Superior temporal gyrus (tissue), 1 donor: ENCODE measurements around the gene HKDC1.
A peak's percentile ranks its signal among the peaks of the same experiment; 100 is the strongest.
"Not testable (repeated sequence)": the region's sequence is repeated elsewhere in the genome, so short reads cannot be mapped to it uniquely, and the experiment has no call there.

Source experiments
- DNase-seq: peaks from one replicate; pipeline ENCODE4 v3.0.0-alpha.2; 2016; ENCODE audit errors: extremely low spot score

The HKDC1 gene, protein sequence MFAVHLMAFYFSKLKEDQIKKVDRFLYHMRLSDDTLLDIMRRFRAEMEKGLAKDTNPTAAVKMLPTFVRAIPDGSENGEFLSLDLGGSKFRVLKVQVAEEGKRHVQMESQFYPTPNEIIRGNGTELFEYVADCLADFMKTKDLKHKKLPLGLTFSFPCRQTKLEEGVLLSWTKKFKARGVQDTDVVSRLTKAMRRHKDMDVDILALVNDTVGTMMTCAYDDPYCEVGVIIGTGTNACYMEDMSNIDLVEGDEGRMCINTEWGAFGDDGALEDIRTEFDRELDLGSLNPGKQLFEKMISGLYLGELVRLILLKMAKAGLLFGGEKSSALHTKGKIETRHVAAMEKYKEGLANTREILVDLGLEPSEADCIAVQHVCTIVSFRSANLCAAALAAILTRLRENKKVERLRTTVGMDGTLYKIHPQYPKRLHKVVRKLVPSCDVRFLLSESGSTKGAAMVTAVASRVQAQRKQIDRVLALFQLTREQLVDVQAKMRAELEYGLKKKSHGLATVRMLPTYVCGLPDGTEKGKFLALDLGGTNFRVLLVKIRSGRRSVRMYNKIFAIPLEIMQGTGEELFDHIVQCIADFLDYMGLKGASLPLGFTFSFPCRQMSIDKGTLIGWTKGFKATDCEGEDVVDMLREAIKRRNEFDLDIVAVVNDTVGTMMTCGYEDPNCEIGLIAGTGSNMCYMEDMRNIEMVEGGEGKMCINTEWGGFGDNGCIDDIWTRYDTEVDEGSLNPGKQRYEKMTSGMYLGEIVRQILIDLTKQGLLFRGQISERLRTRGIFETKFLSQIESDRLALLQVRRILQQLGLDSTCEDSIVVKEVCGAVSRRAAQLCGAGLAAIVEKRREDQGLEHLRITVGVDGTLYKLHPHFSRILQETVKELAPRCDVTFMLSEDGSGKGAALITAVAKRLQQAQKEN

DNA sequence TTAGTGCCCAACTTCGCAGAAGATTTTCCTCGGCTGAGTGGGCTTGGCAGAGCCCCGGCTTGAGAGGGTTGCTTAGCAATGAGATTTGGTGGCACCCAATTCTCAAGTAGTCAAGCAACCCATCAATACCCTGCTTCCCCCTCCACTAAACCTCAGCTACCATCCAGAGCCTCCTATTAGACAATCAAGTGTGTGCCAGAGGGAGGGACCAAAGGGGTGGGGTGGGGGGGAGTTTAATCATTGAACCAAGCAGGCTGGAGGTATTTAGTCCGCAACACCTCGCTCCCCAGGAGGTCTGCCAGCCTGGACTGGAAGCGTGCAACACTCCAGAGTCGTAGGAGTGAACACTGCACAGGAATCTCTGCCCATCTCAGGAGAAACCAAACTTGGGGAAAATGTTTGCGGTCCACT, at the start of gene HKDC1:
Gene HKDC1, plus strand, starts transcription at position 292 of the 411 bp plus-strand sequence. Its CDS starts 104 bp downstream, at position 396.
- DNase-seq = no peak

DNA sequence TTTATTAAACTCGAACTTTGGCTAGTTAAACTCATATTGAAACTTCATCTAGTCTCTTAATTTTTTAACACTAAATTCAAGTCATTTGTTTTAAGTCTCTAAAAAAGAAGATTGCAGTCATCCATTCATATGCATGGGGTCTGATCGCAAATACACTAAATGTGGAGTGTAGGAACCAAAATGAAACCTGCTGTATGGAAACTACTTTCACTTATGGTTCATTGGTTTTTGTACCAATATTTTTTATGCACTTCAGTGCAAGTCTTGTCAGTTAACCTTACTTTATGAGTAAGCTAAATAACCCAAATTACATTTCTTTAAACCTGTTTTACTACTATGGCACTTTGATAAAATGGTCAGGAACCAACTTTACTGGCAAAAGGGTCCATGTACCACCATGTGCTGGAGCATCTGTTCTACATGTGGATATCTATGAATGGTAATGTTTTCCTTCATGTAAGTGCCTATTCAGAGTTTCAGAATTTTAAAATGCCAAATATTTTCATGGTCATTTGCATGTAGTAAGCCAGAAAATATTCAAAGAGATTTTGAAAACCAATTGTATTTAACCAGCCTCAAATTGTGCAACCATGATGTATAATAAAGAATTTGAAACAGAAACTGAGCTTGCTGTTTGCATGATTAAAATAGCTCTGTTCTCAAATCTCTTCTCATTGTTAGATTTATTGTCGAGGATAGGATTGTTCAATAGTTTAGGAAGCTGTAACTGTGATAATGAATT, 47.7 kb upstream of the HKDC1 start:
- DNase-seq = no peak

DNA sequence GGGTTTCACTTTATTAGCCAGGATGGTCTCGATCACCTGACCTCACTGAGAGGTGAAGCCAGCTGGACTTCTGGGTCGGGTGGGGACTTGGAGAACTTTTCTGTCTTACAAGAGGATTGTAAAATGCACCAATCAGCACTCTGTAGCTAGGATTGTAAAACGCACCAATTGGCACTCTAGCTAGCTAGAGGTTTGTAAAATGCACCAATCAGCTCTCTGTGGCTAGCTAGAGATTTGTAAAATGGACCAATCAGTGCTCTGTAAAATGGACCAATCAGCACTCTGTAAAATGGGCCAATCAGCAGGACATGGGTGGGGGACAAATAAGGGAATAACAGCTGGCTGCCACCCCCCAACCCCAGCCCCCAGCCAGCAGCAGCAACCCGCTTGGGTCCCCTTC, 44.8 kb upstream of the HKDC1 start:
- not testable (repeated sequence) for DNase-seq

DNA sequence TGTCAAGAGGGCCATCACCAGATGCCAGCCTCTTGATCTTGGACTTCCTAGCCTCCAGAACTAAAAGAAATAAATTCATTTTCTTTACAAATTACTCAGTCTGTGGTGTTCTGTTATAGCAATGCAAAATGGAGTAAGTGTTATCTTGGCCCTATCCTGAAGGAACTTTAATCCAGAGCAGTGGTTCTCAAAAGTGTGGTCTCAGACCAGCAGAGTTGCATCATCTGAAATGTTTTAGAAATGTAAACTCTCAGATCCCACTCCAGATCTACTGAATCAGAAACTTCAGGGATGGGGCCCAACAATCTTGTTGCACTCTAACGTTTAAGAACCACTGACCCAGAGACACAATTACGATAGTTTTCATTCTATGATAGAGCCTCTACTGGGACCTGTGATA, 43.3 kb upstream of the HKDC1 start:
- no peak for DNase-seq

GRCh38 chr10:69179089-69179742, 40.9 kb upstream of the HKDC1 start:
- DNase-seq = no peak

- DNase-seq = peak; percentile 99
These were observed 40.2 kb upstream of the HKDC1 start, which contains the start of gene SUPV3L1 for GRCh38 chr10:69179743-69180524. TSS of gene SUPV3L1 (plus strand) at chr10:69180234. CDS start at chr10:69180292, 58 bp downstream.

GRCh38 chr10:69180525-69181204, 39.5 kb upstream of the HKDC1 start:
- no peak for DNase-seq

DNA sequence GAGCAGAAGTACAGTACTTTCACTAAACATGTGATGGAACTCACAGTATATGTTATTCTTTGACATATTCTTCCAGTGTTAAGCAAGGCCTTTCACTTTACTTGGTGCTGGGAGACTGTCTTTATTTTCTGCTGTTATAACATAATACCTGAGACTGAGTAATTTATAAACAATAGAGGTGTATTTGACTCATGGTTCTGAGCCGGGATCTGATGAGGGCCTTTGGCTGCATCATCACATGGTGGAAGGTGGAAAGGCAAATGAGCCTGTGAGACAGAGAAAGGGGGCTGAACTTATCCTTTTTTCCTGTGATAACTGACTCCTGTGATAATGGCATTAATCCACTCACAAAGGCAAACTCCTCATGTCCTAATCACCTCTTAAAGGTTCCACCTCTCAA, 38.7 kb upstream of the HKDC1 start:
- no peak for DNase-seq

DNA sequence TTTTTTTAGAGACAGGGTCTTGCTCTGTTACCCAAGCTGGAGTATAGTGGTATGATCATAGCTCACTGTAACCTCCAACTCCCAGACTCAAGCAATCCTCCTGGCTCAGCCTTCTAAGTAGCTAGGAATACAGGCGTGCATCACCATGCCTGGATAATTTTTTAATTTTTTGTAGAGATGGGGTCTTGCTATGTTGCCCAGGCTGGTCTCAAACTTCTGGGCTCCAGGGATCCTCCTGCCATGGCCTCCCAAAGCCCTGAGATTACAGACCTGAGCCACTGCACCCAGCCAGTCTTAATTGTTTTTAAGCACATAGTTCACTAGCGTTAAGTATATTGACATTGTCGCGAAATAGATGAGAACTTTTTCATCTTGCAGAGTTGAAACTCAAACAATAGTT, 38.1 kb upstream of the HKDC1 start:
- DNase-seq = no peak

GRCh38 chr10:69186524-69186923, 33.6 kb upstream of the HKDC1 start:
- DNase-seq = no peak

GRCh38 chr10:69201045-69201444, 19.1 kb upstream of the HKDC1 start:
- no peak for DNase-seq

GRCh38 chr10:69202332-69202731, 17.8 kb upstream of the HKDC1 start:
- DNase-seq = no peak

DNA sequence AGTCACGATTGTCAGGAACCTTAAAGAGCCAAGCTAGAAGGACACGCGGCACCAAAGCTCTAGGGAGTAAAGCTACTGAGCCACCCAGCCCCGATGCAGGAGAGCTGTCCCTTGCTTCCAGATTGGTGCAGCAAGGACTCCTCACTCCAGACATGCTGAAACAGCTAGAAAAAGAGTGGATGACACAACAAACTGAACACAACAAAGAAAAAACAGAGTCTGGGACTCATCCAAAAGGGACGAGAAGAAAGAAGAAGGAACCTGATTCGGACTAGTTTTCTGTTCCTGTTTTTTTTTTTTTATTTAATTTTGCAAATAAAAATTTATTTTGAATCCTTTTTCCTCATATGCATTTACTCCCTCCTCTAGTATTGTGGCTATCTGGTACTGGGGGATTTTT, 11.4 kb upstream of the HKDC1 start:
- DNase-seq = no peak

- DNase-seq = no peak
These were observed 10.2 kb upstream of the HKDC1 start for GRCh38 chr10:69209787-69210484.

- no peak for DNase-seq
These were observed 9.0 kb upstream of the HKDC1 start for GRCh38 chr10:69211104-69211503.

DNA sequence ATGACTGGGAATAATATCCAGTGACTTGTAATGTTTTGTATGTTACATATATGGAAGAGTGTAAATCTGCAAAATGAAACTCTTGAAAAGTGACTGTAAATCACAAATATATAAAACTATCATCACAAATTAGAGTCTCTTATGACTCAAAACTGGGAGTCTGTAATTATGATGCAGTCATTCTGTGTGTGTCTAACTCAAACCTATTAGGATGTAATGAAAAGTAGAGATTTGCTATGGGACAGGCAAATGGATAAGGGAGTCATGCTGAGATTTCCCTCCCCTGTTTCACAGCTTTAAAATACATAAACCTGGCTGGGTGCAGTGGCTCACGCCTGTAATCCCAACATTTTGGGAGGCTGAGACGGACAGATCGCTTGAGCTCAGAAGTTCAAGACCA, 8.6 kb upstream of the HKDC1 start:
- no peak for DNase-seq

- DNase-seq = no peak
These were observed 6.4 kb upstream of the HKDC1 start for GRCh38 chr10:69213591-69214311.

GRCh38 chr10:69214666-69215131, 5.4 kb upstream of the HKDC1 start:
- no peak for DNase-seq
